Uterus (tissue), 4 donors: ENCODE results near the gene ZNF618. TPM values are rescaled to one million over a fixed set of nuclear protein-coding genes. Genes with fewer than 3 reads are reported as not detected.

Source experiments
- DNase-seq, 2 donors: peaks; one replicate each; pipeline ENCODE4 v3.0.0-alpha.2; 2019 to 2020
- H3K27ac ChIP-seq, 2 donors: fragments of 200-600 bp; sonication (generic); 1 replicate in 1 of 2; 2 replicates in 1 of 2; pipeline ENCODE4 v1.5.1; 2016 to 2018
- H3K27me3 ChIP-seq, 2 donors: fragments of 200-600 bp; sonication (generic); one replicate each; pipeline ENCODE4 v1.5.1; 2018 to 2019; ENCODE audit warnings: control low read depth in 1 of 2
- H3K36me3 ChIP-seq, 2 donors: fragments of 200-600 bp; sonication (generic); one replicate each; pipeline ENCODE4 v1.5.1; 2019; ENCODE audit warnings: control low read depth in 1 of 2
- H3K4me1 ChIP-seq, 2 donors: fragments of 200-600 bp; sonication (generic); one replicate each; pipeline ENCODE4 v1.5.1; 2018 to 2019; ENCODE audit warnings: control low read depth in 1 of 2
- H3K4me3 ChIP-seq, 2 donors: fragments of 200-600 bp; sonication (generic); 1 replicate in 1 of 2; 2 replicates in 1 of 2; pipeline ENCODE4 v1.5.1; 2018 to 2019; ENCODE audit warnings: mild to moderate bottlenecking in 1 of 2
- H3K9me3 ChIP-seq, 2 donors: fragments of 200-600 bp; sonication (generic); one replicate each; pipeline ENCODE4 v1.5.1; 2019; ENCODE audit warnings: control low read depth in 1 of 2
- POLR2A ChIP-seq, 2 donors: fragments of 450-650 bp; IDR thresholded peaks; one replicate each; pipeline ENCODE4 v1.6.1; 2016; ENCODE audit warnings: antibody characterized with exemption in 2 of 2, mild to moderate bottlenecking in 1 of 2, moderate library complexity in 1 of 2
- intact Hi-C: fragments of 100-400 bp; cut with DNase I; formaldehyde crosslinking; loops from one replicate; pipeline ENCODE4 v1.15.1; 2023; ENCODE audit warnings: low total_unique reads
- total RNA-seq, 4 donors: library from RNA; depleted of rRNA in 3 of 4; stranded (reverse); fragments of >200 nt in 3 of 4; gene quantifications; one replicate each; pipeline versions ENCODE4 v1.1.0 to v1.2.4, GENCODE V29; 2014 to 2023
- TF ChIP-seq, protein P1 (sequence below), 4 experiments: fragments of 200-600 bp in 2 of 4; fragments of 450-650 bp in 2 of 4; sonication (generic) in 2 of 4; IDR thresholded peaks; one replicate each; pipeline ENCODE4 v1.5.1; 2016 to 2019; ENCODE audit warnings: antibody characterized with exemption in 4 of 4, mild to moderate bottlenecking in 2 of 4, moderate library complexity in 1 of 4
- donor health status: DM: yes; HTN: yes; CAD: no.

The ZNF618 gene
- total RNA-seq, 4 donors from 2014 or later, result 3.8 to 24.2 (median 12.3) TPM

DNA sequence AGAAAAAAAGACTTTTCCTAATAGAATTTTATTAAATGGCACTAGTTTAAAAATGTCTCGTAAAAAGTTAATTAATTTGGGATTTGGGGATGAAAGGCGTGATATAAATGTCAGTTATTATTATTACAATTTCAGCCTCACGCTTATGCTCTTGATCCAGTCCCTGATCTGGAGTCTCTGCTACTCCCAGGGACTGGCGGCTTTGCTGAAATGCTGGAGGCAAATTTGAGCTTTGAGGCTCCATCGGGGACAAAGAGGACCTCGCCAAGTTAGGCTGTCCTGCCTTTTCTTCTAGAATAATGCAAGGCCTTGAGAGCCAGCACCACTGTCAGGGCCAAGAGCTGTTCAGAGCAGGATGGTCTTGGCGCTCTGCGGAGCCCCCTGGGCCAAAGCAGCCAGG lies 69.7 kb downstream of the ZNF618 start:
- H3K4me3 ChIP-seq, result no peak overlapping the region
- H3K36me3 ChIP-seq, result no peaks in the 10 kb centered on the region
- no peak for DNase-seq
- no peaks in the 10 kb centered on the region for H3K9me3 ChIP-seq
- H3K4me1 ChIP-seq, result no peaks in the 10 kb centered on the region
- intact Hi-C loops, result no loop called here
- H3K27me3 ChIP-seq, result no peaks in the 10 kb centered on the region
- no peak overlapping the region for H3K27ac ChIP-seq
- TF ChIP-seq, protein P1, sequence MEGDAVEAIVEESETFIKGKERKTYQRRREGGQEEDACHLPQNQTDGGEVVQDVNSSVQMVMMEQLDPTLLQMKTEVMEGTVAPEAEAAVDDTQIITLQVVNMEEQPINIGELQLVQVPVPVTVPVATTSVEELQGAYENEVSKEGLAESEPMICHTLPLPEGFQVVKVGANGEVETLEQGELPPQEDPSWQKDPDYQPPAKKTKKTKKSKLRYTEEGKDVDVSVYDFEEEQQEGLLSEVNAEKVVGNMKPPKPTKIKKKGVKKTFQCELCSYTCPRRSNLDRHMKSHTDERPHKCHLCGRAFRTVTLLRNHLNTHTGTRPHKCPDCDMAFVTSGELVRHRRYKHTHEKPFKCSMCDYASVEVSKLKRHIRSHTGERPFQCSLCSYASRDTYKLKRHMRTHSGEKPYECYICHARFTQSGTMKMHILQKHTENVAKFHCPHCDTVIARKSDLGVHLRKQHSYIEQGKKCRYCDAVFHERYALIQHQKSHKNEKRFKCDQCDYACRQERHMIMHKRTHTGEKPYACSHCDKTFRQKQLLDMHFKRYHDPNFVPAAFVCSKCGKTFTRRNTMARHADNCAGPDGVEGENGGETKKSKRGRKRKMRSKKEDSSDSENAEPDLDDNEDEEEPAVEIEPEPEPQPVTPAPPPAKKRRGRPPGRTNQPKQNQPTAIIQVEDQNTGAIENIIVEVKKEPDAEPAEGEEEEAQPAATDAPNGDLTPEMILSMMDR (IDR thresholded peaks at IDR 0.05), result no peak
- TF ChIP-seq POLR2A (IDR thresholded peaks at IDR 0.05), result no peak

DNA sequence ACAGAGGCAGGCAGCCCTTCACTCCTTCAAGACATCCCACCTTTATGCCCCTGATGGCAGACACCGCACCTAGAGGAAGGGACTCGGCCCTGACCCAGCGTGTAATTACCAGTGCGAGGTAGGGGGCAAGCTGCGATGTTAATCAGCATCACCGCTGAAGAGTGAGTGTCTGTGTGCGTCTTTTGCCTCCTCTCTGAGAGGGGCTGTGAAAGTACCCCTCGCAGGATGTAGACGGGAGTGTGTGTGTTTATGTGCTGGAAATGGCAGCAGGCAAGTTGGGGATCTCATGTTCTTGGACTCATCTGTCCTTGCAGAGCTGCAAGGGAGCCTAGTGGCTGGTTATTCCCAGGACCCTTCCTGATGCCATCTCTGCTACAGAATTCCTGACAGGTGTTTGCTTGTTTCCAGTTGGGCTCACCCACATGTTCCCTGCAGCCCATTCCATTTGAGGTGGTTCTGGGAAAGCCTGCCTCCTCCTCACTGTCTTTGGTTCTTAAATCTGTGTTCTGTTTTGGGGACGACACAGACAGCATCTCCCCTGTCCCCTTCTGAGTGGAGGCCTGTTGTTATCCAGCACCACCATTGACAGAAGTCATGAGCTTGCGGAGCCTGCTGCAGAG lies 70.5 kb downstream of the ZNF618 start:
- H3K27me3 ChIP-seq, result no peaks in the 10 kb centered on the region
- no peak for DNase-seq
- TF ChIP-seq, protein P1 (IDR thresholded peaks at IDR 0.05), result no peak
- TF ChIP-seq POLR2A (IDR thresholded peaks at IDR 0.05), result no peak
- H3K9me3 ChIP-seq, result no peaks in the 10 kb centered on the region
- no peak overlapping the region for H3K27ac ChIP-seq
- H3K4me1 ChIP-seq, result no peaks in the 10 kb centered on the region
- intact Hi-C loops, result no loop called here
- H3K4me3 ChIP-seq, result no peak overlapping the region
- no peaks in the 10 kb centered on the region for H3K36me3 ChIP-seq

DNA sequence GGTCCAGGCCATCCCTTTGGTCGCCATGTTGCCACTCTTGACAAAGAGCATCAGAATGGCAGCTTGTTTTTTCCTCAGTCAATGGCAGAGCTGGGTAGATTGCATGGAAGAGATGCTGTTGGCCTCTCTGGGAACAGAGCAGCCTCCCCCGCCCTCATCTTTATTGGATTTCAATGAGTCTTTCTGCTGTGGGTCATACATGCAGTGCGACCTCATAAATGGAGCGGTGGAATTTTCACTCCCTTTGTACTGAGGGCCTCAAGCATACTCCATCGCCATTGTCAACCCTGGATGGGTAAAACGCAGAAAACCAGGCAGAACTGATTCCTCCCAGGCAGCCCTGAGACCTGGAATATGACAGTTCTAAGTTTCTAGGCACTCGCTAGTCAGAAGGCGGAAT lies 71.8 kb downstream of the ZNF618 start:
- Histone ChIP-seq H3K27me3 (no peaks in the 10 kb centered on the region), H3K36me3 (no peaks in the 10 kb centered on the region), H3K4me1 (no peaks in the 10 kb centered on the region), H3K4me3 (no peak overlapping the region), H3K9me3 (no peaks in the 10 kb centered on the region), H3K27ac (no peak overlapping the region)
- TF ChIP-seq POLR2A (IDR thresholded peaks at IDR 0.05), result no peak
- TF ChIP-seq, protein P1 (IDR thresholded peaks at IDR 0.05), result no peak
- no peak for DNase-seq
- intact Hi-C loops, result no loop called here

DNA sequence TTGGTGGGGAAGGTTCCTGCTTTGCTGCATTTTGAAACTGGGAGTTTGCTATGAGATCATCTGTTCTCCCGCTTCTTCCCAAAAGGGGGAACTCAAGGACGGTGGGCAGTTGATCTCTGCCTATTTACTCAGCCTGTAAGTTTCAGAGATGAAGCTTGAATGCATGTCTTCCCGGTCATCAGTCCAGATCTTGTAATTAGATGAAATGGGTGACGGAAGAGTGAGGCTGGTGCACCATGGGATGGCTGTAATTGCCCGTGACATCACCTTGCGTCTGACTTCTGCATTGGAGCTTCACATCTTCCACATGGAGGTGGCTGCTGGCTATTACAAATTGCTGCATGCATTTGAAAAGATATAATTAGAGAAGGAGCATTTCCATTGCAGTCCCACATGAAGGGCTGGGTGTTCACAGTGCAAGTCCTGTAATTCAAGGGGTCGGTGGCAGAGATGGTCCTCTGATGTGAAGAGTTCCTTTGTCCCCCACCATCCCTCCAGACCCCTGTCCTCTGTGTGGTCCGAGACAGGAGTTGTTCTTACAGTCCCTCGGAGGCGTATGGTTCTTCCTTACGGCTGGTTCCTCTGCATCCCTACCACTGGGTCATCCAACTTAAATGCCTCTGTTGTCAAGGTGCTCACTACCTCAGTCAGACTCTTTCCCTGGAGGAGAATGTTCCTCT lies 72.9 kb downstream of the ZNF618 start:
- Histone ChIP-seq H3K27me3 (no peaks in the 10 kb centered on the region), H3K9me3 (no peaks in the 10 kb centered on the region), H3K4me3 (no peak overlapping the region), H3K27ac (no peak overlapping the region), H3K4me1 (no peaks in the 10 kb centered on the region), H3K36me3 (no peaks in the 10 kb centered on the region)
- TF ChIP-seq, protein P1 (IDR thresholded peaks at IDR 0.05), result no peak
- TF ChIP-seq POLR2A (IDR thresholded peaks at IDR 0.05), result no peak
- intact Hi-C loops, result no loop called here
- DNase-seq, result no peak

DNA sequence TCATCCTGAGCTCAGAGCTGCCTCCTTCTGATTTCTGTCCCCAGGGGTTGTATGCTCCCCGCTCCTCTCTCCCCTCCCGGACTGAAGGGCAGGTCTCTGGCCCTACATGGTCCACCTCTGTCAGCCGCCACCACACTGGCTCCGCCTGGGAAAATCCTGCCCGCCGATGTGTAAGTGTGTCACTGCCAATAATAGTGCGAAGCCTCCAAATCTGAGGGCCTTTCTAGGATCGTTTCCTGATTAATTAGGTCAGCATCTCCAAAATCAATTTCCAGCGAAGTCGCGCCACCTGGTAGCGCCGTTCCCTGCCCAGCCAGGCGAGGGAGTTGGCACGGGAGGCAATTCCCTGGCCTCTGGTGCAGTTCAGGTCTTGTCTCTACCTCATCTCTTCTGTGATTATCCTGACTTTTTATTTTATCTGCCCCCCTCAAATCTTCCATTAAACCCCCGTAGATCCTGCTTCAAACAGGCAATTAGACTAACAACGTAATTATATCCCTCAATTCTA lies 73.5 kb downstream of the ZNF618 start:
- Histone ChIP-seq H3K27me3 (no peaks in the 10 kb centered on the region), H3K4me1 (no peaks in the 10 kb centered on the region), H3K36me3 (no peaks in the 10 kb centered on the region), H3K9me3 (no peaks in the 10 kb centered on the region), H3K4me3 (no peak overlapping the region), H3K27ac (no peak overlapping the region)
- intact Hi-C loops, result no loop called here
- TF ChIP-seq, protein P1 (IDR thresholded peaks at IDR 0.05), result no peak
- no peak for TF ChIP-seq POLR2A (IDR thresholded peaks at IDR 0.05)
- no peak for DNase-seq
